Subcutaneous abdominal adipose tissue (tissue), 5 donors: ENCODE data around the gene SIAE.
A peak's percentile ranks its signal among the peaks of the same experiment; 100 is the strongest.

ENCODE experiments used
- H3K27ac ChIP-seq: one replicate; pipeline ENCODE4 v1.7.0; 2013; ENCODE audit warnings: low read depth, mild to moderate bottlenecking, inconsistent platforms, low read length, moderate library complexity
- H3K27me3 ChIP-seq, 5 donors: one replicate each; pipeline ENCODE4 v1.7.0; 2013; ENCODE audit warnings: low read length in 5 of 5, inconsistent platforms in 1 of 5; ENCODE audit not compliant: control insufficient read depth in 5 of 5, insufficient read depth in 4 of 5
- H3K36me3 ChIP-seq, 5 donors: one replicate each; pipeline ENCODE4 v1.7.0; 2013; ENCODE audit warnings: low read length in 5 of 5; ENCODE audit not compliant: control insufficient read depth in 5 of 5, insufficient read depth in 5 of 5
- H3K4me1 ChIP-seq, 5 donors: one replicate each; pipeline ENCODE4 v1.7.0; 2013; ENCODE audit warnings: low read length in 5 of 5, mild to moderate bottlenecking in 3 of 5, moderate library complexity in 1 of 5; ENCODE audit not compliant: control insufficient read depth in 5 of 5, insufficient read depth in 5 of 5
- H3K4me3 ChIP-seq, 5 donors: one replicate each; pipeline ENCODE4 v1.7.0; 2013; ENCODE audit warnings: low read length in 5 of 5, low read depth in 1 of 5
- H3K9ac ChIP-seq, 5 donors: one replicate each; pipeline ENCODE4 v1.7.0; 2013; ENCODE audit warnings: low read length in 5 of 5, mild to moderate bottlenecking in 4 of 5, moderate library complexity in 3 of 5
- H3K9me3 ChIP-seq, 5 donors: one replicate each; pipeline ENCODE4 v1.7.0; 2013; ENCODE audit warnings: low read length in 5 of 5; ENCODE audit not compliant: control insufficient read depth in 5 of 5
- donor health status: healthy.
- donor health status: healthy.
- donor health status: healthy.
- donor health status: healthy.
- donor health status: healthy.

The SIAE gene

GRCh38 chr11:124648610-124649009 lies 24.9 kb downstream of the SIAE start:
- Histone ChIP-seq H3K4me1 (peaks cover 0 to 5% (median 4%) of the 10 kb centered on the region in 5 donors), H3K4me3 (no peak overlapping the region), H3K9me3 (no peaks in the 10 kb centered on the region), H3K27me3 (no peaks in the 10 kb centered on the region), H3K36me3 (peaks cover 7 to 25% (median 17%) of the 10 kb centered on the region in 5 donors), H3K9ac (no peak overlapping the region), H3K27ac (no peak overlapping the region)

- Histone ChIP-seq H3K9me3 (no peaks in the 10 kb centered on the region), H3K4me1 (peaks cover 0 to 5% (median 4%) of the 10 kb centered on the region in 5 donors), H3K9ac (no peak overlapping the region), H3K4me3 (no peak overlapping the region), H3K36me3 (peaks cover 3 to 14% (median 9%) of the 10 kb centered on the region in 5 donors), H3K27me3 (no peaks in the 10 kb centered on the region), H3K27ac (no peak overlapping the region)
Observed at GRCh38 chr11:124646148-124646547, 27.4 kb downstream of the SIAE start.

DNA sequence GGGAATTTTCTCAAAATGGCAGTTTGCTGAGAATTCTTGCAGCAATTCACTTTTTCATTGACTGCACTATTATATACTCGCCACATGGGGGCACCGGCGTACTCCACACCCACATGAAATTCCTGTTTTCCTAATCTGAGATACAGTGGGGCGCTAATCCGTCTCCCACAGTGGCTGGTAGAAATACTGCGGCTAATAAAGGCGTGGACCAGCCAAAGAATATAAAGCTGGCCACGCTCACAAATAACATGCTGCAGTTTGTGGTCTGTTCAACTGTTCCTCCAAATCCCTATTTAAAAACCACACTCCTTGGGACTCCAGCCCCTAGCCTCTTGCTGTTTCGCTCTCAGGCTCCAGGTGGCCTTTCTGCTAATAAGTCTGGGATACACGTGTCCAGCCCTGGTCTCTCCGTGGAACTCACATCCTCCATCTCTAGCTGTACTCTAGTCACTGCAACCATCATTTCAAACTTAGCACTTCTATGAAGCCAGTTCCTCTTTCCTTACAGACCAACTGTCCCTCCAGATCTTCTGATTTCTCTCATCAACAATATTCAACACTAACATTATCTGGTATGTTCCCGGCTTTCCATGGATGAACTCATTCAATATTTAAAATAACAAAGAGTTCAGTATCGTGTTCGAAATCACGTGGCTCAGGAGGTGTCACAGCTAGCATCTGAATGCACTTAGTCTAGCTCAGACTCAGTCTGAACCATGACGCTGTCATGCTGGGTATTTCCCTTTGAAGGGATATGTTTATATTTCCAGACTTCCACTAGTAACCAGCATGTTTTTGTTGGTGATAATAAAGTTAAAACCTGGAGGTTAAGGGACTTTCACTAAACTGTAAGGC lies 28.9 kb downstream of the SIAE start:
- Histone ChIP-seq H3K36me3 (peaks cover 0 to 15% (median 11%) of the 10 kb centered on the region in 5 donors), H3K27me3 (no peaks in the 10 kb centered on the region), H3K9ac (peak overlapping the region in 2 of 5 donors; percentile 53 to 60), H3K9me3 (no peaks in the 10 kb centered on the region), H3K4me3 (peak overlapping the region; percentile 9 to 62 (median 37)), H3K27ac (no peak overlapping the region), H3K4me1 (peaks cover 0 to 5% (median 4%) of the 10 kb centered on the region in 5 donors)

GRCh38 chr11:124643605-124644425 lies 29.7 kb downstream of the SIAE start:
- no peaks in the 10 kb centered on the region for H3K9me3 ChIP-seq
- no peak overlapping the region for H3K27ac ChIP-seq
- H3K9ac ChIP-seq = no peak overlapping the region
- peaks cover 0 to 5% (median 4%) of the 10 kb centered on the region in 5 donors for H3K4me1 ChIP-seq
- peaks cover 4 to 20% (median 12%) of the 10 kb centered on the region in 5 donors for H3K36me3 ChIP-seq
- no peaks in the 10 kb centered on the region for H3K27me3 ChIP-seq
- no peak overlapping the region for H3K4me3 ChIP-seq

GRCh38 chr11:124643042-124643604 lies 30.4 kb downstream of the SIAE start:
- no peaks in the 10 kb centered on the region for H3K9me3 ChIP-seq
- no peaks in the 10 kb centered on the region for H3K27me3 ChIP-seq
- H3K9ac ChIP-seq = no peak overlapping the region
- H3K4me1 ChIP-seq = peaks cover 0 to 5% (median 4%) of the 10 kb centered on the region in 5 donors
- peaks cover 4 to 26% (median 19%) of the 10 kb centered on the region in 5 donors for H3K36me3 ChIP-seq
- H3K27ac ChIP-seq = no peak overlapping the region
- no peak overlapping the region for H3K4me3 ChIP-seq

GRCh38 chr11:124642628-124643027 lies 30.9 kb downstream of the SIAE start:
- no peaks in the 10 kb centered on the region for H3K9me3 ChIP-seq
- no peak overlapping the region for H3K4me3 ChIP-seq
- peaks cover 8 to 27% (median 24%) of the 10 kb centered on the region in 5 donors for H3K36me3 ChIP-seq
- no peak overlapping the region for H3K27ac ChIP-seq
- H3K27me3 ChIP-seq = no peaks in the 10 kb centered on the region
- no peak overlapping the region for H3K9ac ChIP-seq
- H3K4me1 ChIP-seq = peaks cover 0 to 5% (median 4%) of the 10 kb centered on the region in 5 donors

GRCh38 chr11:124640666-124641065 lies 32.9 kb downstream of the SIAE start:
- H3K9ac ChIP-seq = no peak overlapping the region
- no peaks in the 10 kb centered on the region for H3K9me3 ChIP-seq
- H3K4me3 ChIP-seq = no peak overlapping the region
- H3K27ac ChIP-seq = no peak overlapping the region
- H3K27me3 ChIP-seq = no peaks in the 10 kb centered on the region
- peaks cover 14 to 44% (median 42%) of the 10 kb centered on the region in 5 donors for H3K36me3 ChIP-seq
- peaks cover 0 to 5% (median 4%) of the 10 kb centered on the region in 5 donors for H3K4me1 ChIP-seq

DNA sequence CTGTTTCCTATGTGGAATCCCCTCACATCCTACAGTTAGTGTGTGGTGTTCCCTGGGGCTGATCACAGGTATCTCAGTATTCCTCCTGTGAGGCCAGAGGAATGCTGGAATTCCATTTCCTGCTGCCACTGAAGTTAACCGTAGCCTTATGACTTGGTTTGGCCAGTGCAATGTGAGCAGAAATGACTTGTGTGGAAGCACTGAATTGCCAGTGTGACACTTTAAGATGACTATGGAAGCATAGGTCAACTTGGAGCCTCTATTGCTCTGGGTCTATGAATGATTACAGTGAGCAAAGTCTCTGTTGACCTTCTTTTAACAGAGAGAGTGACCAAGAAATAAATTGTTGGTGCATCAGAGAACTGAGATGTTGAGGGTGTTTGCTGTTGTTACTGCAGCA lies 34.4 kb downstream of the SIAE start:
- H3K9ac ChIP-seq = no peak overlapping the region
- H3K36me3 ChIP-seq = peaks cover 25 to 56% (median 50%) of the 10 kb centered on the region in 5 donors
- H3K9me3 ChIP-seq = no peaks in the 10 kb centered on the region
- H3K27me3 ChIP-seq = no peaks in the 10 kb centered on the region
- H3K4me3 ChIP-seq = no peak overlapping the region
- H3K4me1 ChIP-seq = no peaks in the 10 kb centered on the region
- no peak overlapping the region for H3K27ac ChIP-seq

DNA sequence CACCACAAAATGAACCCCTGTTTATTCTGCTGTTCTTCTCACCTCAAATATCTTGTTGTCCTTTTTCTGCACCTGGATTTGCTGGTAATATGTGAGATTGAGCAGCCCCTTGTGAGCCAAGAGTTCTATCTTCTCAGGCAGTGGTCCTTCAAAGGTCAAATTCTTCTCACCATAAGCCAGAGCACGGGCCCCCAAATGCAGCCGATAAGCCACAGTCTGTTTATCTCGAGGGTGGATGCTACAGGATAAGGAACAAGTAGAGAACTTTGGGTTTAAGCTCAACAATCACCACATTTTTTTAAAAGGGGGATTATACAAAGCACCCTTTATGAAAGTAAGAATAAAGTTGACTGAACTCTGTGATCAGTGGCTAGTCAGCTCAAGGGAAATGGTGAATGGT lies 35.0 kb downstream of the SIAE start:
- Histone ChIP-seq H3K4me1 (no peaks in the 10 kb centered on the region), H3K9me3 (no peaks in the 10 kb centered on the region), H3K9ac (no peak overlapping the region), H3K27me3 (no peaks in the 10 kb centered on the region), H3K36me3 (peaks cover 27 to 62% (median 54%) of the 10 kb centered on the region in 5 donors), H3K27ac (no peak overlapping the region), H3K4me3 (no peak overlapping the region)
